AG04450 (cell line): ENCODE measurements around the gene ALG12. TPM values are rescaled to one million over a fixed set of nuclear protein-coding genes. Genes with fewer than 3 reads are reported as not detected.

Source experiments
- CTCF ChIA-PET: fragments of 300-600, 350-600 bp; formaldehyde crosslinking; extraction: SDS; loops from one replicate; lab custom pipeline; 2022; ENCODE audit warnings: antibody characterized with exemption, inconsistent platforms; lab: Charles Lee
- POLR2A ChIA-PET: fragments of 350-600 bp; formaldehyde crosslinking; extraction: SDS; loops from one replicate; lab custom pipeline; 2021; ENCODE audit warnings: antibody characterized with exemption, inconsistent platforms; lab: Yijun Ruan, JAX
- DNase-seq: peaks from one replicate; pipeline ENCODE4 v3.0.0-alpha.2; 2011; ENCODE audit warnings: low read depth, low spot score
- H3K27ac ChIP-seq: one replicate; pipeline ENCODE4 v1.5.1; 2012; ENCODE audit warnings: low read depth, low read length, control low read depth
- H3K27me3 ChIP-seq: one replicate; pipeline ENCODE4 v1.6.0; 2012; ENCODE audit warnings: low read length; ENCODE audit not compliant: control insufficient read depth, insufficient read depth
- H3K4me3 ChIP-seq: 2 replicates; pipeline ENCODE4 v1.5.1; 2011; ENCODE audit warnings: mild to moderate bottlenecking, low read depth, low read length, control low read depth
- H3K9me3 ChIP-seq: 2 replicates; pipeline ENCODE4 v1.5.1; 2012; ENCODE audit warnings: low read length; ENCODE audit not compliant: control insufficient read depth, insufficient read depth
- CTCF ChIP-seq: IDR thresholded peaks from 2 replicates; pipeline ENCODE4 v1.5.1; 2011; ENCODE audit warnings: low read depth, low read length, control low read depth, inconsistent platforms
- polyA plus RNA-seq: library from polyadenylated mRNA; depleted of rRNA; stranded (reverse); fragments of >200 nt; gene quantifications from 2 replicates; pipeline ENCODE4 v1.2.3, GENCODE V29; 2011

Gene ALG12
- polyA plus RNA-seq, 1 experiment, result 5.6 TPM

- Histone ChIP-seq H3K27ac (no peak overlapping the region), H3K4me3 (no peak overlapping the region), H3K9me3 (peaks cover 30% of the 10 kb centered on the region), H3K27me3 (no peaks in the 10 kb centered on the region)
- POLR2A ChIA-PET, result no interaction called here
- CTCF ChIA-PET, result no interaction called here
- DNase-seq, result no peak
- no peak for TF ChIP-seq CTCF
These were observed 54.3 kb downstream of the ALG12 start for GRCh38 chr22:49863931-49864330.

GRCh38 chr22:49862496-49862776, 55.8 kb downstream of the ALG12 start:
- H3K4me3 ChIP-seq, result no peak overlapping the region
- H3K9me3 ChIP-seq, result peaks cover 19% of the 10 kb centered on the region
- TF ChIP-seq CTCF, result no peak
- ChIA-PET CTCF (no interaction called here), POLR2A (no interaction called here)
- H3K27ac ChIP-seq, result no peak overlapping the region
- no peaks in the 10 kb centered on the region for H3K27me3 ChIP-seq
- DNase-seq, result no peak

GRCh38 chr22:49861642-49862495, 56.4 kb downstream of the ALG12 start:
- ChIA-PET CTCF (no interaction called here), POLR2A (no interaction called here)
- H3K27me3 ChIP-seq, result no peaks in the 10 kb centered on the region
- no peak overlapping the region for H3K4me3 ChIP-seq
- peaks cover 14% of the 10 kb centered on the region for H3K9me3 ChIP-seq
- no peak overlapping the region for H3K27ac ChIP-seq
- no peak for DNase-seq
- no peak for TF ChIP-seq CTCF

- Histone ChIP-seq H3K27me3 (no peaks in the 10 kb centered on the region), H3K4me3 (no peak overlapping the region), H3K9me3 (no peaks in the 10 kb centered on the region; the same call in 1 of the 2 replicates), H3K27ac (no peak overlapping the region)
- ChIA-PET POLR2A (interaction anchor here (0.6 kb wide), 1 partner anchor 12 kb away, joined by 5 read pairs; no protein-coding TSS in a partner anchor), CTCF (no interaction called here)
- TF ChIP-seq CTCF, result no peak
- no peak for DNase-seq
These were observed 59.4 kb downstream of the ALG12 start for GRCh38 chr22:49858827-49859226.

GRCh38 chr22:49856766-49857618, 61.2 kb downstream of the ALG12 start:
- DNase-seq, result no peak
- no peak overlapping the region for H3K27ac ChIP-seq
- ChIA-PET POLR2A (interaction anchor here (1.6 kb wide), 1 partner anchor 26 kb away, joined by 4 read pairs; no protein-coding TSS in a partner anchor), CTCF (no interaction called here)
- H3K9me3 ChIP-seq, result no peaks in the 10 kb centered on the region
- no peaks in the 10 kb centered on the region for H3K27me3 ChIP-seq
- no peak overlapping the region for H3K4me3 ChIP-seq
- TF ChIP-seq CTCF, result no peak
